HFF-Myc (cell line): ENCODE results near the gene OR5K3.
A peak's percentile ranks its signal among the peaks of the same experiment; 100 is the strongest.

ENCODE experiments used
- DNase-seq: peaks from one replicate; pipeline ENCODE4 v3.0.0-alpha.2; 2011; ENCODE audit warnings: low read depth; ENCODE audit errors: extremely low read depth
- H3K4me3 ChIP-seq: replicated peaks from 2 replicates; pipeline ENCODE4 v1.5.1; 2011; ENCODE audit warnings: low read depth, mild to moderate bottlenecking, control low read depth, low read length
- CTCF ChIP-seq: IDR thresholded peaks from 2 replicates; pipeline ENCODE4 v1.5.1; 2012; ENCODE audit warnings: mild to moderate bottlenecking, low read depth, low read length, control low read depth; ENCODE audit errors: missing control alignments

Gene OR5K3

GRCh38 chr3:98390366-98390765 lies at the start of gene OR5K3:
Gene OR5K3, plus strand, starts transcription at chr3:98390666. Its CDS starts 0 bp downstream, at chr3:98390666.
- no peak for TF ChIP-seq CTCF
- DNase-seq: no peak
- no peak within 1 kb of the TSS for H3K4me3 ChIP-seq

GRCh38 chr3:98341758-98342157 lies 48.7 kb upstream of the OR5K3 start:
- DNase-seq: no peak
- no peak for TF ChIP-seq CTCF
- H3K4me3 ChIP-seq: no peak overlapping the region

- H3K4me3 ChIP-seq: no peak overlapping the region
- peak; percentile 17 for DNase-seq
- TF ChIP-seq CTCF: peak; percentile 67
Observed at GRCh38 chr3:98343647-98344507, 46.6 kb upstream of the OR5K3 start.

- TF ChIP-seq CTCF: no peak
- DNase-seq: no peak
Observed at GRCh38 chr3:98350082-98350481, 40.4 kb upstream of the OR5K3 start.

GRCh38 chr3:98353554-98353953 lies 36.9 kb upstream of the OR5K3 start, which contains the start of gene OR5K4:
Gene OR5K4, plus strand, starts transcription at chr3:98353854. Its CDS starts 0 bp downstream, at chr3:98353854.
- DNase-seq: no peak
- no peak within 1 kb of the TSS for H3K4me3 ChIP-seq
- no peak for TF ChIP-seq CTCF

More at GRCh38 chr3:98350082-98350481, 40.4 kb upstream of the OR5K3 start:
- H3K4me3 ChIP-seq: no peak overlapping the region

- DNase-seq: no peak
- no peak overlapping the region for H3K4me3 ChIP-seq
- TF ChIP-seq CTCF: no peak
Observed at GRCh38 chr3:98359250-98359649, 31.2 kb upstream of the OR5K3 start.
